GM06990 (cell line): ENCODE measurements around the gene MEX3D.

Source experiments
- DNase-seq: peaks from one replicate; pipeline ENCODE4 v3.0.0-alpha.2; 2011; ENCODE audit not compliant: insufficient read length; ENCODE audit errors: extremely low read depth
- H3K27me3 ChIP-seq: replicated peaks from 2 replicates; pipeline ENCODE4 v1.6.0; 2011; ENCODE audit warnings: low read length; ENCODE audit not compliant: control insufficient read depth, insufficient read depth
- H3K36me3 ChIP-seq: 2 replicates; pipeline ENCODE4 v1.5.1; 2011; ENCODE audit warnings: low read length; ENCODE audit not compliant: control insufficient read depth, insufficient read depth
- H3K4me3 ChIP-seq: replicated peaks from 2 replicates; pipeline ENCODE4 v1.5.1; 2011; ENCODE audit warnings: low read depth, mild to moderate bottlenecking, control low read depth, low read length
- TF ChIP-seq, protein P1 (sequence below): IDR thresholded peaks from 2 replicates; pipeline ENCODE4 v1.5.1; 2011; ENCODE audit warnings: low read length, control low read depth, mild to moderate bottlenecking, inconsistent platforms; ENCODE audit not compliant: insufficient read depth, poor library complexity, severe bottlenecking

Gene MEX3D

DNA sequence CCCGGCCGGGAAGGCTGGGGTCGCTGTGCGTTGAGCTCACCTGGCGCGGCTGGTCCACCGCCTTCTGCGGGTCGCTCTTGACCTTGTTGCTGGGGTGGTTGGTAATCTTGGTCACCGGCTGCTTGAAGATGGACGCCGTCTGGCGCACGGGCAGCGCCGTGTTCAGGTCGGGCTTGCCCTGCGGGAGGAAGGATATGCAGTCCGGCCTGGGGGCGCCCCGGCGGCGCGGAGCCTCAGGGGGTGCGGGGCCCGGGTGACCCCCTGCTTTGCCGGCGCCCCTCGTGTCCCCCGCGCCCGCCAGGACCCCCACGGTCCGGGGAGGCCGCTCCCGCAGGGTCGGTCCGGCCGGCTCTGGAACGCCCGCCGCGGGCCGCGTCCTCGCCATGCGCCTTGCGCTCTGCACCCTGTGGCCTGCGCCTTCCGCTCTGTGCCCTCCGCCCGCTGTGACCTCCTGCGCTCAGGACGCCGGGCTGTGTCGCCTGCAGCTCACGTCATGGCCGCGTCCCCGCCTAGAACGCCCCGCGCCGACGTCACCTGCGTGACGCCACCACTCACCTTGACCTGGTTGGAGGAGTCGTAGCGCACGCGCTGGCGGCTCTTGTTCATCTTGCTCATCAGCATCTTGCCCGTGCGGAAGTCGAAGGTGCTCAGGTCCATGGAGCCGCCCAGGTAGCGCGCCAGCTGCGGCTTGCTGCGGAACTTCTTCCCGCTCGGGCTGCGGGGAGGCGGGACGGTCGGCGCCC is 16.5 kb upstream of the MEX3D start:
- DNase-seq = peak; percentile 20
- H3K36me3 ChIP-seq = peaks cover 22% of the 10 kb centered on the region
- H3K4me3 ChIP-seq = no peak overlapping the region
- TF ChIP-seq, protein P1, sequence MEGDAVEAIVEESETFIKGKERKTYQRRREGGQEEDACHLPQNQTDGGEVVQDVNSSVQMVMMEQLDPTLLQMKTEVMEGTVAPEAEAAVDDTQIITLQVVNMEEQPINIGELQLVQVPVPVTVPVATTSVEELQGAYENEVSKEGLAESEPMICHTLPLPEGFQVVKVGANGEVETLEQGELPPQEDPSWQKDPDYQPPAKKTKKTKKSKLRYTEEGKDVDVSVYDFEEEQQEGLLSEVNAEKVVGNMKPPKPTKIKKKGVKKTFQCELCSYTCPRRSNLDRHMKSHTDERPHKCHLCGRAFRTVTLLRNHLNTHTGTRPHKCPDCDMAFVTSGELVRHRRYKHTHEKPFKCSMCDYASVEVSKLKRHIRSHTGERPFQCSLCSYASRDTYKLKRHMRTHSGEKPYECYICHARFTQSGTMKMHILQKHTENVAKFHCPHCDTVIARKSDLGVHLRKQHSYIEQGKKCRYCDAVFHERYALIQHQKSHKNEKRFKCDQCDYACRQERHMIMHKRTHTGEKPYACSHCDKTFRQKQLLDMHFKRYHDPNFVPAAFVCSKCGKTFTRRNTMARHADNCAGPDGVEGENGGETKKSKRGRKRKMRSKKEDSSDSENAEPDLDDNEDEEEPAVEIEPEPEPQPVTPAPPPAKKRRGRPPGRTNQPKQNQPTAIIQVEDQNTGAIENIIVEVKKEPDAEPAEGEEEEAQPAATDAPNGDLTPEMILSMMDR = no peak
- H3K27me3 ChIP-seq = no peaks in the 10 kb centered on the region

DNA sequence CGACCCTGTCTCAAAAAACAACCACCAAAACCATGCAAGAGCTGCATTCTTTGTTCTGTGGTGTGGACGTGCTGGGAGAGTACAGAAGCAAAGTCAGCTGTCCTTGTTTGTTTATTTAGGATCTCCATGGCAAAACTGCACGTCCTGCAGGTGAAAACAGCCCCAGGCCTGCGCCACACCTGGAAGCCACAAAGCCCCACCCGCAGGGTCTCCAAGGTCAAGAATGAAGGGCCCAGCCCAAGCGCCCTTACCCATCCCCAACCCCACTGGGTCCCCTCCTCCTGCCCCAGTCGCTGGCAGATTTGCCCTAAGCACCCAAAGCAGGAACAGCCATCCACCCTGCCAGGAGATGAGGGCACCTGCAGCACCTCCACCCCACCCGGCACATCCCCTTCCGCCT is 14.1 kb upstream of the MEX3D start:
- Histone ChIP-seq H3K36me3 (peaks cover 26% of the 10 kb centered on the region), H3K27me3 (no peaks in the 10 kb centered on the region), H3K4me3 (no peak overlapping the region)
- TF ChIP-seq, protein P1 = no peak
- no peak for DNase-seq

DNA sequence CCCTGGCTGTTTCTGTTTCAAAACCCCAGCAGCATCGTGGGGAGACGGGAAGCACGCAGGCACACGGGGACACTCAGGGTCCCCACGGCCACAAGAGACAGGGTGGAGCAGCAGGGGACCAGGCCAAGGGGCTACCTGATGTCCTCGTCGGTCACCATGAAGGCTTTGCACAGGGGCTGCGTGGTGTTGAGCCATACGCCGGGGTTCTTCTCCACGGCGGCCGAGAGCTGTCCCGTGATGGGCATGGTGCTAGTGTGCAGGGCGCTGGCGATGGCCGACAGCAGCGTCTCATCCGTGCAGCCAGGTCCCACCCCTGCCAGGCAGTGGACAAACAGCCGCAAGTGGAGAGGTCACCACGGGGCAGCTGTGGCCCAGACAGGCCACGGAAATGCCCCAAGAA is 12.8 kb upstream of the MEX3D start:
- TF ChIP-seq, protein P1 = no peak
- DNase-seq = no peak
- H3K36me3 ChIP-seq = peaks cover 28% of the 10 kb centered on the region
- no peaks in the 10 kb centered on the region for H3K27me3 ChIP-seq
- no peak overlapping the region for H3K4me3 ChIP-seq

DNA sequence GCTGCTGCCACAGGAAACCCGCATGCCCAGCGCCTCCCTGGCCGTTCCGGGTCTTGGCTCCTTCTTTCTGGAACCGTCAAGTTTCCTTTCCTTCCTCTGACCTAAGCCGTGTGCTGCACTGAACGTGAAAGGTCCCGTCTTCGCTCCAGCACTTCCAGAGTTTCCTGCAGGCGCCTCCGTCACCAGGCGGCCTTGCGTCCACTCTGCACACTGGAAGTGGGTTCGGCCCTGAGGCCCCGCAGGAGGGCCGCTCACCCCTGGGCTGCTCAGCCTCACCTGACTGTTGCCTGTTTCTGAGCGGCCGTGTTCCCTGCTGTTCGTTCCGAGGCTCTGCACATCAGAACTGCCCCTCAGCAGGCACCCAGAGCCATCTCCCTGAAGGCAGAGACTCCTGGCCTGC is 12.3 kb upstream of the MEX3D start:
- no peak for DNase-seq
- Histone ChIP-seq H3K4me3 (no peak overlapping the region), H3K27me3 (no peaks in the 10 kb centered on the region), H3K36me3 (peaks cover 28% of the 10 kb centered on the region)
- TF ChIP-seq, protein P1 = no peak

DNA sequence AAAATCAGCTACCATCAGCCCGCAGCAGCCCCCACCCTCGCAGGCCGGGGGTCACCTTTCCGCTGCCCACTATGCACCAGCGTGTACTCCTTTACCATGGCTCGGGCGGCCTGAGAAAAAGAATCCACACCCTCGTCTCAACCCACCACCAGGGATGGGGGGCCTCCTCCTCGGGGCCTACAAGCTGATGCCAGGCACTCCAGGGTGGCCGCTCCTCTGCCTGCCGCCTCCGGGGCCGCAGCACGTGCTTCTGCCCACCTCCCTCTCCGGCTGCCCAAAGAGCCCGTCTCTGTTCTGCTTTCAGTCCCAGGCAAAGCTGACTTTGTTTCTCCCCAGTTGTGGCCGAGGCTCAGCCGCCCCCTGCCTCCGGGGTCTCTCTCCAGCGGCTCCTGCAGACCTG is 11.1 kb upstream of the MEX3D start:
- TF ChIP-seq, protein P1 = no peak
- Histone ChIP-seq H3K4me3 (no peak overlapping the region), H3K36me3 (peaks cover 26% of the 10 kb centered on the region)

DNA sequence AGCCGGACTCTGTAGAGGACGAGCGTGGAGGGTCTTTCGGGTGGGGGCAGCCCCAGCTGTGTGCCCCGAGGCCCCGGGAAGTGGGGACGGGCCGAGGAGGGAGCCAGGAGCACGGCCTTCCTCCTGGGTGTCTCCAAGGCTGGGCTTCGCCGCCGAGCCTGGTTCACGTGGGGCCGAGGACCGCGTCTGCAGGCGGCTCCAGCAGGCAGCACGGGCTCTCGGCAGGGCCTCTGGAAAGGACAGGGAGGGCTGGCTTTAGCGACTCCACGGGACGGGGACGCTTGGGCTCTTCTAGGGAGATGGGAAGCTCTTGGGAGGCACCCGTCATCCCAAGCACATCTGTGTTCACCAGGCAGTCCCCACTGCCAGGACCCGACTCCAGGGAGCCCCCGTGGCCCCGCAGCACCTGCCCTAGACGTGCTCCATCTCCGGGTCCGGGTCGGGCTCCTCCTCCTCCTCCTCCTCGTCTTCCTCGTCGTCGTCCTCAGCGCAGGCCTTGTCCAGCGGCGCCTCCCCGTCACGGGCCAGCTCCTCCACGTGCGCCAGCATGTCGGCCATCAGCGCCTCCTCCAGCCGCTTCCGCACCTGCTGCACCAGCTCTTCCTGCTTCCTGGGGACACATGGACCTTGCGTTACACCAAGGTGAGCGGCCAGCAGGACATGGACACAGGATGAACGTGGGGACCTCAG is 9.9 kb upstream of the MEX3D start:
- DNase-seq = no peak
- Histone ChIP-seq H3K27me3 (no peaks in the 10 kb centered on the region), H3K4me3 (no peak overlapping the region), H3K36me3 (peaks cover 24% of the 10 kb centered on the region)
- TF ChIP-seq, protein P1 = no peak

More for the DNA sequence above, 11.1 kb upstream of the MEX3D start:
- H3K27me3 ChIP-seq = no peaks in the 10 kb centered on the region
- DNase-seq = no peak
